AG20443 (cell line): ENCODE measurements around the gene RNF40.

Source experiments
- DNase-seq: peaks from one replicate; pipeline ENCODE4 v3.0.0; 2012; ENCODE audit warnings: low spot score, mixed read lengths

Gene RNF40

DNA sequence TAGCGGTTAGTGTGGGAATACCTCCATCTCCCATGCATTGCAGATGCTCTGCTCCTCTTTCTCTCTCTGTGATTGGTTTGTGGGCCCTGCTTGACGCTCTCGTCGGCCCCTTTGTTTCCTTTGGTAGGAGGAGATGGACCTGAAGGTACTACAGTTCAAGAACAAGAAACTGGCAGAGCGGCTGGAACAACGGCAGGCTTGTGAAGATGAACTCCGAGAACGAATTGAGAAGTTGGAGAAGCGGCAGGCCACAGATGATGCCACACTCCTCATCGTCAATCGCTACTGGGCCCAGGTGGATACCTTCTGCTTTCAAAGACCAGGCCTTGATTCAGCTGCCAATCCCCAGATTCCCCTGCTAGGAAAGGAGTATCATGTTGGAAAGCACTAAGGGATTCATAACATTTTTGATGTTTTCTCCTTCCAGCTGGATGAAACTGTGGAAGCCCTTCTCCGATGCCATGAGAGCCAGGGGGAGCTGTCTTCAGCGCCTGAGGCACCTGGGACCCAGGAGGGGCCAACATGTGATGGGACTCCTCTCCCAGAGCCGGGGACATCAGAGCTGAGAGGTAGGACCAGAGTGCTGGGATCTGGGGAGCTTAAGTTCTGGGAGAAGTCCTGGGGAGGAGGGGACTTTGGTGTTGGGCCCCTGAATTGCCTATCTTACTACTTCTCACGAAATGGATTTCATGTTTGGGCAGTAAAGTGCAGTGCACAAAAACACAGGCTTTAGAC lies 1.0 kb downstream of the RNF40 start:
- DNase-seq, result no peak

DNA sequence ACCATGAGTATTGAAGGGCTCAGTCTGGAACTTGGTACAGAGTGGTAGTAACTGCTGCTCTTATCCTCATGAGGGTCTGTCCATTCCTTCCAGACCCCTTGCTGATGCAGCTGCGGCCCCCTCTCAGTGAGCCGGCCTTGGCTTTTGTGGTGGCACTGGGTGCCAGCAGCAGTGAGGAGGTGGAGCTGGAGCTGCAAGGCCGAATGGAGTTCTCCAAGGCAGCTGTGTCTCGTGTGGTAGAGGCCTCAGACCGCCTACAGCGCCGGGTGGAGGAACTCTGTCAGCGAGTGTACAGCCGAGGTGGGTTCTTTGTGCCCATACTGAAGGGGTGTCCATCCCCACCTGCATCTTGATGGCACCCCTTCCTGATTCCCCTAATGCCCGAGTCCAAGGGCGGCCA lies 2.0 kb downstream of the RNF40 start:
- no peak for DNase-seq

DNA sequence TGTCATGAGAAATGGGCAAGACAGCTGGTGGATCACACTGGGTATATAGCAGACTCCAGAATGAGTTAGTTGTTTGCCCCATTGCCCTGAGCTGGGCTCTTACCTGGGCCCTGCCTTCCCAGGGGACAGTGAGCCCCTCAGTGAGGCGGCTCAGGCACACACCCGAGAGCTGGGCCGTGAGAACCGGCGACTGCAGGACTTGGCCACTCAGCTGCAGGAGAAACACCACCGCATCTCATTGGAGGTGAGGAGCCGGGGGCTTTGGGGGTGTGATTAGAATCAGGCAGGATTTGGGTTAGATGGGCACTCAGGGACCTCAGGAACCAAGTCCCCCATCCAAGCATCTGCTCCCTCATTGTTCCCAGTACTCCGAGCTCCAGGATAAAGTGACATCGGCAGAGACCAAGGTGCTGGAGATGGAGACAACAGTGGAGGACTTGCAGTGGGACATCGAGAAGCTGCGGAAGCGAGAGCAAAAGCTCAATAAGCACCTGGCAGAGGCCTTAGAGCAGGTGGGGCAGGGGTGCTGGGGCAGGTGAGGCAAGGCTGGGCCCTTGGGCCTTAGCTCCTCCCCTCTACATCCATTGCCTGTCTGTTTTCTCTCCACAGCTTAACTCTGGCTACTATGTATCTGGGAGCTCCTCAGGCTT lies 2.8 kb downstream of the RNF40 start:
- no peak for DNase-seq

DNA sequence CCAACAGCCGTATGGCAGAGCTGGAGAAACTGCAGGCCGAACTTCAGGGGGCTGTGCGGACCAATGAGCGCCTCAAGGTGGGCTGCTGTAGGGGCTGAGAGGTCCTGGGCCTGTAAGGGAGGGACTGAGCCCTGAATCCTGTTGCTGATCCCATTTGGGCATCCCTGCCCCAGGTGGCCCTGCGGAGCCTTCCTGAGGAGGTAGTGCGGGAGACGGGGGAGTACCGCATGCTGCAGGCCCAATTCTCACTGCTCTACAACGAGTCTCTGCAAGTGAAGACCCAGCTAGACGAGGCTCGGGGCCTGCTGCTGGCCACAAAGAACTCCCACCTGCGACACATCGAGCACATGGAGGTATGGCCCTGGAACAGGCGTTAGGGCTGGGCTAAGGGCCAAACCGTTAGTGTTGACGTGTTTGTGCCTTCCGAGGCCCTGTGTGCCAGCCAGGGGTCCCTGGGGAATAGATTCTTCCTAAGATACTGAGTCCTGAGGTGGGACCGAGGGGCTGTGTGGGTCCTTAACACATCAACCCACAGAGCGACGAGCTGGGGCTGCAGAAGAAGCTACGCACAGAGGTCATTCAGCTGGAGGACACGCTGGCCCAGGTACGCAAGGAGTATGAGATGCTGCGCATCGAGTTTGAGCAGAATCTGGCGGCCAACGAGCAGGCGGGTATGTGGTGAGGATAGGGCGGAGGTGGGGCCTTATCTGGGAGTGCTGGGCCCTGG lies 4.2 kb downstream of the RNF40 start:
- DNase-seq, result no peak

DNA sequence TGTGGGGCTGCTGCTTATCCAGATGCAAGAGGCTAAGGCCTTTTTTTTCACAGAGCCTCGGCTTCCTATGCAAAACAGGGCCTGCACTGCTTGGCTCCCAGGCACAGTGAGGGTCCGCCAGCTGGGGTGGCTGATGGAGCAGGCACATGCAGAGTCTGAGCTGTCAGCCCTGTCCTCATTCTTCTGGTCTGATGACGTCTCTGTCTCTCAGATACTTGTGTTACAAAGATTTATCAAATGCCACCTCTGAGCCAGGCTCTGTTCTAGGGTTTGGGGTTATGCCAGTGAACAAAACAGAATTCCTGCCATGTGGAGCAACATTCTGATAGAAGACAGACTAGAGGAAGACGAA lies 4.8 kb downstream of the RNF40 start:
- DNase-seq, result no peak

DNA sequence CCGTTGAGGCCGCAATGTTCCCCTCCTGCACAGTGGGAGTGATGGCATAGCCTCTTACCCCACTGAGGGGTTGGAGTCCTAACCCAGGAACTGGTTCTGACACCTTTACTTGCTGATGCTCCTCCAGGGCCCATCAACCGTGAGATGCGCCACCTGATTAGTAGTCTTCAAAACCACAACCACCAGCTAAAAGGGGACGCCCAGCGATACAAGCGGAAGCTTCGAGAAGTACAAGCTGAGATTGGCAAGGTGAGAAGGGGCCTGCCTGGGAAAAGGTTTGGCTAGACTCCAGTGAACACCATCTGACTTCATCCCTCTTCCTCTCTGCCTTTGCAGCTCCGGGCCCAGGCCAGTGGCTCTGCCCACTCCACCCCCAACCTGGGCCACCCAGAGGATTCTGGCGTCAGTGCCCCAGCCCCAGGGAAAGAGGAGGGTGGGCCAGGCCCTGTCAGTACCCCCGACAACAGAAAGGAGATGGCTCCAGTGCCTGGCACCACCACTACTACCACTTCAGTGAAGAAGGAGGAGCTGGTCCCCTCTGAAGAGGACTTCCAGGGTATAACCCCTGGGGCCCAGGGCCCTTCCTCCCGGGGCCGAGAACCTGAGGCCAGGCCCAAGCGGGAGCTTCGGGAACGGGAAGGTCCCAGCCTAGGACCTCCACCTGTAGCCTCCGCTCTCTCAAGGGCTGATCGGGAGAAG lies 5.8 kb downstream of the RNF40 start:
- DNase-seq, result no peak

DNA sequence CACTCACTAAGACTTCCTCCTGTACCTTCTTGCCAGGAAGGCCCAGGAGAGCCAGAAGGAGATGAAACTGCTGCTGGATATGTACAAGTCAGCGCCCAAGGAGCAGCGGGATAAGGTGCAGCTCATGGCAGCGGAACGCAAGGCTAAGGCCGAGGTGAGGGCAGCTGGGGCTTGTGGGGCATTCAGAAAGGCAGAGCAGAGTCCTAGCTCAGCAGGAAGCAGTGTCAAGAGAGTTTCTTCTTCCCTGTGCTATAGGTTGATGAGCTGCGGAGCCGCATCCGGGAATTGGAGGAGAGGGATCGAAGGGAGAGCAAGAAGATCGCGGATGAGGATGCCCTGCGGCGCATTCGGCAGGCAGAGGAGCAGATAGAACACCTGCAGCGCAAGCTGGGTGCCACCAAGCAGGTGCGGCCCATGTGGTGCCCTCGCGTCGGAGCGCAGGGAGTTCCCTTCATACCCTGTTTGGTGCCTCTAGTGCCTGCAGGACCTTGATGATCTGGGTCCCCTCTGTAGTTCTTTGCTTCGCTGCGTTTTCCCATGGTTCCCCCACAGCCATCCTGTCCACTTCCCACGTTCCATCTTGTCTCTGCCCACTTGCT lies 6.6 kb downstream of the RNF40 start:
- no peak for DNase-seq

DNA sequence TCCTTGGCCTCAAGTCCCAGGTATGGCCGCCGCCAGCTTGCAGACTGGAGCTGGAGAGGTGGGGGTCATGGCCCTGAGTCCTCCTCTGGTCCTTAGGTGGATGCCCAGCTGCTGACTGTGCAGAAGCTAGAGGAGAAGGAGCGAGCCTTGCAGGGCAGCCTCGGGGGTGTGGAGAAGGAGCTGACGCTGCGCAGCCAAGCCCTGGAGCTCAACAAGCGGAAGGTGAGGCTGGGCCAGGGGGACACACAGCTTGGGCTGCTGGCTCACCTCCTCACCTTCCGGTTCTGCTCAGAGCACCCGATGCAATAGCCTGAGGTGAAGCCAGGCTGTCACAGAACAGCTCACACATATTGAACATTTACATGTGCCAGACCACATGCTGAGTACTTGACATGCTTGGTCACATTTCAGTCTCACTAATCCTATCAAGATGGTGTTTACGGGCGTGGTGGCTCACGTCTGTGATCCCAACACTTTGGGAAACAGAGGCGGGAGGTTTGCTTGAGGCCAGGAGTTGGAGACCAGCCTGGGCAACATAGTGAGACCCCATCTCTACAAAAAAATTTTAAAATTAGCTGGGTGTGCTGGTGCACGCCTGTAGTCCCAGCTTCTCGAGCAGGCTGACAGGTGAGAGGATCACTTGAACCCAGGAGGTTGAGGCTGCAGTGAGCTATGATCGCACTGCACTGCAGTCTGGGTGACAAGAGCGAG lies 7.4 kb downstream of the RNF40 start:
- no peak for DNase-seq

DNA sequence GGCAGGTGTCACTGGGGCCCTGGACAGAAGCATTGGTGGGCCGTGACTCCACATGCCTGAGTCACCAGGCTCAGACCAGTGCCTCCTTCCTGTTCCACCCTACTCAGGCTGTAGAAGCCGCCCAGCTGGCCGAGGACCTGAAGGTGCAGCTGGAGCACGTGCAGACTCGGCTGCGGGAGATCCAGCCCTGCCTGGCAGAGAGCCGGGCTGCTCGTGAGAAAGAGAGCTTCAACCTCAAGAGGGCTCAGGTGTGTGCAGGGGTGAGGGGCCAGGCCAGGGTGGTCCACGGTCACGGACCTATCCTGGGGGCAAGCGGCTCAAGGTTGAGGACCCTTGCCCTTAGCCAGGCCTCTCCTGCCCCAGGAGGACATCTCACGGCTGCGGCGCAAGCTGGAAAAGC lies 9.6 kb downstream of the RNF40 start:
- no peak for DNase-seq

DNA sequence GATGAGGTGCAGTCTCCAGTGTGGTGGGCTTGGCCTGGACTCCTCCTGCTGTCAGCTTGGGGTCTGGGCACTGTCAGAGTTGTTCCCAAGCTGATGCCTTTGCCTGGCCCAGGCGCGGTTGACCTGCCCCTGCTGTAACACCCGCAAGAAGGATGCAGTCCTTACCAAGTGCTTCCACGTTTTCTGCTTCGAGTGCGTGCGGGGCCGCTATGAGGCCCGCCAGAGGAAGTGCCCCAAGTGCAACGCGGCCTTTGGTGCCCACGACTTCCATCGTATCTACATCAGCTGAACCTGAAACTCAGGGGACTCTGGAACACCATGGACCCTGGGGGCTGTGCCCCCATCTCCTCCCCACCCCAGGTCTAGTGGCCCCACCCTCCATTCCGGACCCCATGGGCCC lies 11.7 kb downstream of the RNF40 start:
- no peak for DNase-seq

DNA sequence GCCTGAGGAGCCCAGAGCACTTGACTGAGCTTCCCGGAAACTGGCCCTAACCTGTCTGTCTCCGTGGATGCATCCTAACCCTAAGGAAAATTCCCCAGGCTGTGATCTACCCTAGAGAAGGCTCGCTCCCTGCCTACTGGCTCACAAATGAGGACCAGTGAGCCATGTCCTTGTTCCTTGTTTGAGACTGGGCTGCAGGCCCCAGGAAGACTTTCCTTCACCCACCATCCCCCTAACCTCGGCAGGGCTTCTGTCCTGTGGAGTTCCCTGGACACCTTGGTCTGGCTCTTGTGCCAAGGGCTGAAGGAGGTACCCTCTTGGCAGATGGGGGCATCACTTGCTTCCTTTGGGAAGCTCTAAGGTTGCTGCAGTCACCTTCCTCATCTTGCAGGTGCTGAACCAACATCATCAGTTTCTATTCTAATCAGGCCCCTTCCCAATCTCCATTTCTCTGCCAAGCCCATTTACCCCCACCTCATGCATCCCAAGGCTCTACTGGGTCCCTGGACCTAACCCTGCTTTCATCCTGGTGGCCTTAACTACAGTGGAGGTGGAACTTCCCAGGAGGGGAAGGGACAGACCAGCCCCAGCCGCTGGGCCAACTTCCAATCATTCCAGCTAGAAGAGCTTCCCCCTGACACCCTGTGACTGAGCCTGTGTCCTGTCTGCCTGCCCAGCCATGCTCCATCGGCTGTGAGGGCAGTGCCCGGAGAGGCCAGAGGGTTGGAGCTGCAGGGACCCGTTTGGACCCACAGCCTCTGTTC lies 12.4 kb downstream of the RNF40 start:
- peak; percentile 35 for DNase-seq

DNA sequence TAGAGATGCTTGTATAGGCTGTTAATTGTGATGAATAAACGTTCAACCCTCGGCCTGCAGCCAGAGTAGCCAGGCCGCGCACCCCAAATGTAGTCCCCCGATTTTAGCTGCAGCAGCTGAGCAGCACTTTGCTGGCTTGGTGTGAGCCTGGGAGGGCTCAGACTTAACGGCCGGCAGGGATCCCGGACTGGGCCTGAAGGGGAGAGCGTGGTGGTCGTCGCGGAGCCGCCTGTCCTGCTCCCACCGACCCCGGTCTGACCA lies 12.9 kb downstream of the RNF40 start:
- DNase-seq, result no peak

DNA sequence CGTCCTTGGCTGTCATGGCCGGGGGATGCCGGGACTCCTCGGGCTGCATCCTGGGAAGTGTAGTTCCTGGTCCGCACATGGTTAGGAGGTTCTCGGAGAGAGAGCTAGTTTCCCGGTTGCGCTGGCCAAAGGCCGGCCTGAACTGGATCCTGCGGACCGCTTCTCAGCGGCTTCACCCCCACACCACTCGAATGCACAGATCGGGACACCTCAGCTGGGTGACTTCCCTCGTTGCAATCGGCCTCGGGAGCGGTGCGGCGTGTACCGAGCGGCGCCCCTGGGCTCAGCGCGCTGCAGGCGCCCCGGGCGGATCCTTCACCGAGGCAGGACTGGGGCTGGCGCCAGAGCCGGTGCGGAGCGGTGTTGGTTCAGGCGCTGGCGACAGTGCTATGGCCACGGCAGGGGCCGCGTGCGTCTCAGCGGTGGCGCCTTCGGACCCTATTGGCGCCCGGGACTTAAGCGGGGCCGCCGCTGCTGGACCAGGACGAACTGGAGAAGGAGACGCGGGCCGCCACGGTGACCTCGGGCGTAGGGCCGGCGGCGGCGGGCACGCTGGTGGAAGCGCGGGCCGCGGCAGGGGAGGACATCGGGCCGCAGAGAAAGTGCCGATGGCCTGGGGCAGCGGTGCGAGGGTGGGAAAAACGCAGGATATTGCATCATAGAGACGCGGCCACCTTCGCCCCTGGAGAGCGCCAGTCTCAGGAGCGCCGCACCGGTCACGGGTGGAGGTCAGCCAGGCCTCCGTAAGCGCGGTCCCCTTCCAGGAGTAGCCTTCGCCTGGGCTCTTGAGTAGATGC lies 13.5 kb downstream of the RNF40 start:
- DNase-seq, result peak; percentile 95

DNA sequence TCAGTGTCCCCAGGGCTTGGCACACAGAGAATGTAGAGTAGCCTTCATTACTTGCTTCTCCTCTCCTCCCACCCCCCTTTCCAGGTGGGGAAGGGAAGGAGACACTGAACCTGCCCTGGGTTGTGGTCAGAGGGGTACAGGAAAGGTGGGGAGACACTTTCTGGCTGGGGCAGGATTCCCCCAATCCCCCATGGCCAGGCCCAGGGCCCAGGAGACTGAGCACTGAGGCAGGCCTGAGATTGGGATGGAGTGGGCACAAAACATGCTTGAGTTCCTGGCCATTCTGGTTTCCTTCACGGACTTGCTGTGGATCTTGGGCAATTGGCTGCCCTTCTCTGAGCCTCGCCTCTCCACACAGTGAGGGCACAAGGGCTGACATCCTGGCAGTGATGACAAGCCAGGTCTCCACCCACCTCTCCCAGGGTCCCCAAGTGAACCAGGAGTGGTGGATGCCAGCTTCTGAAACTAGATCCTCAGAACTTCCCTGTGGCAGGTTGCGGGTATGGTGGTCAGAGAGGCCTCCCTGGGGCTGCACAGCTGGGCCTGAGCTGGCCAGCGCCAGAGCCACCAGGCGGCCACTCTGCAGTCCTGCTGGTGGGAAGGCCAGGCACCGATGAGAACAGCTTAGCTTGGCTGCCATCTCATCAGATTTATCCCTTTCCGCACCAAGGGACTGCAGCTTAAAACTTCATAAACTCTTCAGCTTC lies 15.6 kb downstream of the RNF40 start:
- no peak for DNase-seq

DNA sequence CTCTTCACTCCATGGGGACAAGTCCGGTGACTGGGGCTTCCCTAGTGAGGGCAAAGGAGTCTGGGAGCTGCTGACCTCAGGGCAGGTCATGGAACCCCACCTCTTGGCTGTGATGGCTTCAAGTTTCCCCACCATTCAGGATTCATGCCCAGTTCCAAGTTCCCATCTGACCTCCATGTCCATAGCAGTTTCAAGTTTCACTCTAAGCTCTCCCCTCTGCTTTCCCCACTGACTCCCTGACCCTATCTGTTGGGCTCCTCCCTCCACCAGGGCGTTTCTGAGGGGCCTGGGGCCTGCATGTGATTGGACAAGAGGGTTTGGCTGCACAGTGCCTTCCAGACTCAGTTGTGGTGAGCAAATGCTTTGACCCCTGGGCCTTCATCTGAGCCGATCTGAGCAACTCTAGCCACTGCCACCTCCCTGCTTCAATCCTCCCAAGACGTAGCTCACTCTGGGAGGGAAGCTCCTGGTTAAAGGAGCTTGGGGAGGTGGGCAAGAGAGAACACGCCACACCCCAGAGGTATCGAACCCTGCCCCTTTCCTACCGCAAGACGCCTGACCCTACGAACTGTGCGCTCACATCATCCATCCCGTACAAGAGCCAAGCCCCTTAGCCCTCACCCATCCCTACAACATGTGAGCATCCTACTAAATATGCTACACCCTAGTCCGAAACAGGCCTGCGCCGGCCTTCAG lies 16.6 kb downstream of the RNF40 start:
- DNase-seq, result no peak

DNA sequence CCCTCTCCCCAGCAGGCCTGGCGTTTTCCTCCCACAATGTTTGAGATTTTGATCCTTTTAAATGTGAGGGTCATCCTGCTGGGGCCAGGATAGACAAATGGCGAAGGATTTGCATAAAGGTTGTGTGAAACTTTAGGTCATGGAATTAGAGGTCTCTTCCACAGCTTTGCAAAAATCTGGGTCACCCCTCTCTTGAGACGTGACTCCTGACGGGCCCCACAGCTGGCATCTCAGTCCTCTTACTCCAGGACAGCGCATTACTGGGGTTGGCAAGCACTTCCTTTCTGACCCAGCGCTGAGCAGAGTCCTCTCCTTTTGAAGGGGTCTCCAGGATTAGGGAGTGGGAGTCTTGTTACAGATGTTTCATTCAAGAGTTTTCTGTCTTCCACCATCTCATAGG lies 17.5 kb downstream of the RNF40 start:
- DNase-seq, result no peak

DNA sequence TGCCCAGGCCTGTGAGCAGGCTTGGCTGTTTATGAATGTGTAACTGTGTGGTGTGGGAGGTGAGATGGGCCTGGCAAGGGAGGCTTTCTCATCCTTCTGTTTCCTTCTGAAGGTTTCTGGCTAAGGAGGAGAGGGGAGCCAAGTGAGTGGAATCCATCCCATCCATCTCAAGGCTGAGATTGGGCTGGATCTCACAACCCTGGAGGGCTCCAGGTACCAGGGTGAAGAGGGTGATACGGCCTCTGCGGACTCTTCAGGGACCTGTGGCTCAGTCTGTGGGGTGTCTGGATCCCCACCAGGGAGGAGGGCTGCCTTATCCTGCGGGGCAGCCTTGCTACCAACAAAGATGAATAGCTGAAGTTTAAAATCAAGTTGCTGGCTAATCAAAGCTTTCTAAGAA lies 17.9 kb downstream of the RNF40 start:
- no peak for DNase-seq

DNA sequence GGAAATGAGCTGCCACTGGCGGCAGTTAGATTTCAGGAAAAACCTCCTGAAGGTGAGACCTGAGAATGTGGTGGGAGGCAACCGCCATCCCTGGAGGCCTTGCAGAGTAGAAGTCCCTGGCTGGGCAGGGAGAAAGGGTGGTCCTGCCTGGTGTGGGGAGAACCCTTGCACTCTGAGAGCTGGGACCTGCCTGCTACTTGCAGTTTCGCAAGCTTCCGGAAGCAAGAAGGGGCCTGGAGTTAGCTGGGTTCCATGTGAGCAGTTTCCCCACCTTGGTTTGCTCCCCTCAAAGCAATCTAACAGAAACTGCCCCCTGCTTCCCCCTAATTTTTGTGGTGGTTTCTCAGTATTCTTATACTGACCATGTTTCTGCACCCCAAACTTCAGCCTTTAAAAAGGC lies 18.4 kb downstream of the RNF40 start:
- DNase-seq, result no peak
